Stimulated activated memory B cell treated with anti-CD40 and anti-IgM and Interleukin-4, amounts not matched to agents 10 μg/mL and 1 μg/mL and 100 μg/mL, for 72 hours (primary cell): ENCODE results near the gene LRP3.

Experiments
- ATAC-seq: fragments of 150-1000 bp; cut with Tn5 transposase; 2 replicates; pipeline ENCODE4 v1.10.0; 2021
- H3K27ac Mint-ChIP-seq: one replicate; pipeline ENCODE4 v1.8.0; 2022; ENCODE audit warnings: mild to moderate bottlenecking, mixed read lengths
- H3K27me3 Mint-ChIP-seq: one replicate; pipeline ENCODE4 v1.8.0; 2022; ENCODE audit warnings: mixed read lengths
- H3K36me3 Mint-ChIP-seq: one replicate; pipeline ENCODE4 v1.8.0; 2022; ENCODE audit warnings: mixed read lengths
- H3K4me1 Mint-ChIP-seq: one replicate; pipeline ENCODE4 v1.8.0; 2022; ENCODE audit warnings: mixed read lengths
- H3K4me3 Mint-ChIP-seq: one replicate; pipeline ENCODE4 v1.8.0; 2022; ENCODE audit warnings: mild to moderate bottlenecking, moderate library complexity, mixed read lengths
- H3K9me3 Mint-ChIP-seq: one replicate; pipeline ENCODE4 v1.8.0; 2022; ENCODE audit warnings: mixed read lengths

Gene LRP3

DNA sequence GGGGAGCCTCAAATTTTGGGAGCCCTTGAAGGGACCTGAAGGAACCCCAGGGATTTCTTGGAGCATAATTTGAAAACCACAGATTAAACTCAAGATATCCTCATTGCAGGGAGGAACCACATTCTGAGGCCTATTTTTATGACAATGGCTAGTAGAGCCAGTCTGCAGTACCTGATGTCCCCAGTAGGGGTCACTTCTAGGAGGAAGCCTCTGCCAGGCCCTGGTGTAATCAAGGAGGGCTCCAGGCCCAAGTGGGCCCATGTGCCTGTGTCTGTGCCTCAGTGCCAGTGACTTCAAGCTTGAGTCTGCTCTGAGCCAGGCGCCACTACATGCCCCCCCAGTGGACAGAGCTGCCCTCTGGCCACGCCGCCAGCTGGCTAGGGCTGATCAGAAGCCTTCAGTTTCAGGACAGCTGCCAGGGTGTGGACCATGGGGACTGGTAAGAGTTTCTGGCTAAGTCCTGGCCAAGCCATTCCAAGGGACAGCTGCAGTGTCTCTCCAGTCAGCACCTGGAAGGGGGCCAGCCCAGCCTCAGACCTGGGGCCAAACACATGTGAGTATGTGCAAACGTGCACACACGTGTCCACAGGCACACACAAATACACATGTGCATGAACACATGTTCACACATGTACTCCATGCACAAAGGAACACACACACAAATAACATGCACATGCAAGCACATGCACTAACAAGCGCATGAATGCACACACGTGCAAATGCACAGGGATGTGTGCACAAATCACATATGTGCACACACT lies 52.0 kb downstream of the LRP3 start:
- H3K27me3 Mint-ChIP-seq, result peaks cover 26% of the 10 kb centered on the region
- no peak overlapping the region for H3K4me3 Mint-ChIP-seq
- no peaks in the 10 kb centered on the region for H3K4me1 Mint-ChIP-seq
- H3K9me3 Mint-ChIP-seq, result no peaks in the 10 kb centered on the region
- H3K36me3 Mint-ChIP-seq, result no peaks in the 10 kb centered on the region
- no peak for ATAC-seq
- no peak overlapping the region for H3K27ac Mint-ChIP-seq

DNA sequence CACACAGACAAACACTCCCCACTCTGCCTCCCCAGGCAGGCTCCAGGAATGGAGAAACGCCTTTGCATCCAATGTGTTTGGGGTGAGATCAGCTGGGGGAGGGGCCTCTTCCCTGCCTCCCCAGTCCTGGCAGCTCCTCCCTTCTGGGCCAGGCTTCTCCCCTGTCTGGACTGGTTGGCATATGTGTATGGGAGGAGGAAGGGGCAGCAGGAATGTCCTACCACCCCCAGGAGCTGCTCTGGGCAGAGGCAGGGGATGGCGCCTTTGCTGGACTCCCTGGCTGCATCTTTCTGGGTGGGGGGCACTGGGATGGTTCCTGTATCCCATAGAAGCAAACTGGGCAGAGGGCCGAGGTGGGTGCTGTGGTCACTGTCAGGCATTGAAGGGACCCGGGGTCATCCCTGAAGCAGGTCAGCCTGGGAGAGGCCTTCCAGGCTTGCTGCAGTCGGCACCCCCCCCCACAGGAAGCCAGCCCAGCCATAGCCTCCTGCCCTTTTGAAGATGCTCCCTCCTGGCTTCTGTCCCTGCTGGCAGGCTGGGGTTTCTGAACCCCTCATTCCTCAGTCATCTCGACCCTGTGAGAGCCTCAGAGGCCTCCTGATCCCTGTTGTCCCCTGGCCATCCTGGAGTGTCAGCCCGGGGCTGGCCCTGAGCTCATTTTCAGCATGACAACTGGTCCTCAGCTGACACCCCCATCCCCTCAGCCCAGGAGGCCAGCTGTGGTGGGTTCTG lies 52.7 kb downstream of the LRP3 start:
- Mint-ChIP-seq H3K36me3 (no peaks in the 10 kb centered on the region), H3K4me3 (no peak overlapping the region), H3K4me1 (no peaks in the 10 kb centered on the region), H3K27ac (no peak overlapping the region), H3K9me3 (no peaks in the 10 kb centered on the region), H3K27me3 (peaks cover 26% of the 10 kb centered on the region)
- ATAC-seq, result no peak

DNA sequence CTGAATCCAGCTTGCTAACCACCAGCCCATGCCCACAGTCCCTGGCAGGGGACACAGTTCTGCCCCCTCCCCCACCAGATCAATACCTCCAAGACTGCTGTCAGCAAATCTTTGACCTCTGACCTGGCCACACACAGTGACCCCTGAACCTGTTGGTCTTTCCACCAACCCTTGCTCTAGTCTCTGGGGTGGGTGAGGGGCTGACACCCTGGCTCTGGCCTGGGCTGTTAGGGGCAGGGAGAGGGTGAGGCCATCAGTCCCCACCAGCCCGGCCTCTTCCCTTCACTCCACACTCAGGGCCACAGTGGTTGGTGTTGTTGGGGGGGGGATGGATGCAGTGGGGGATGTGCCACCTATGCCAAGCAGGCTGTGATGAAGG lies 53.3 kb downstream of the LRP3 start:
- Mint-ChIP-seq H3K9me3 (no peaks in the 10 kb centered on the region), H3K4me3 (no peak overlapping the region), H3K27me3 (peaks cover 25% of the 10 kb centered on the region), H3K27ac (no peak overlapping the region), H3K4me1 (no peaks in the 10 kb centered on the region), H3K36me3 (no peaks in the 10 kb centered on the region)
- ATAC-seq, result no peak

DNA sequence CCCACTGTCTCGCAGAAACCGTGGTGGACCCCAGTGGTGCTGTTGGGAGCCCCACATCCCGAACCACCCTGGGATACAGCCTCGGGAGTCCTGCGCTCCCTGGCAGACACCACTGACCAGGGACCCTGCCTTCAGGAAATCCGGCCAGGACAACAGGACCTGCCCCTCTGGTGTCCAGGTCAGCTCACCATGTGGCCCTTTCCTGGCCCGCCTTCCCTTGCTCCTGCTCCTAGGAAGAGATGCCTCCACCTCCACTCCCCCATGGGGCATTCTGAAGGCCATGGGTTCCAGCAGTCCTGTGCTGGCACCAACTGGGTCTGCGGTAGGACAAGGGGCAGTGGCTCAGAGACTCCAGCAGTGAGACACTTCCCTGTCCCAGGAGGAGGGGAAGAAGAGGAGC lies 54.0 kb downstream of the LRP3 start:
- ATAC-seq, result no peak
- Mint-ChIP-seq H3K27ac (no peak overlapping the region), H3K4me3 (no peak overlapping the region)

DNA sequence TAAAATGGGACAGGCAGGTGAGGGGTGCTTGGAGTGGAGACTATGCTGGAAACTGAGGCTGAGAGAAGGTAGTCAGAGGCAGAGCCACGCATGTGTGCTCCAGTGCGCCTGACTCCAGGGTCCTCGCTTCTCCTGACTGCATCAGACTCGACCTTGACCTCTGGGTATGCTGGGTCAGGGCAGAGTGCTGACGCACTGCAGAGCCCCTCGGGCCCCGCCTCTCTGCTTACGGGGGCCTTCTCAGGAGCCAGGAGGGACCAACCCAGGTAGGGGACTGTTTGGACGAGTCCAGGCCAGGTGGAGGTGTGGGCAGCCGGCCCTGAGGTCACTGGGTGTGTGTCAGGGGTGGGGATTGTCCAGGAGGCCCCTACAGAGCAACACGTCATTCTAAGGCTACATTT lies 54.4 kb downstream of the LRP3 start:
- ATAC-seq, result peak; percentile 8

More for the DNA sequence above, 54.0 kb downstream of the LRP3 start:
- Mint-ChIP-seq H3K36me3 (no peaks in the 10 kb centered on the region), H3K27me3 (peaks cover 19% of the 10 kb centered on the region), H3K4me1 (no peaks in the 10 kb centered on the region), H3K9me3 (no peaks in the 10 kb centered on the region)

DNA sequence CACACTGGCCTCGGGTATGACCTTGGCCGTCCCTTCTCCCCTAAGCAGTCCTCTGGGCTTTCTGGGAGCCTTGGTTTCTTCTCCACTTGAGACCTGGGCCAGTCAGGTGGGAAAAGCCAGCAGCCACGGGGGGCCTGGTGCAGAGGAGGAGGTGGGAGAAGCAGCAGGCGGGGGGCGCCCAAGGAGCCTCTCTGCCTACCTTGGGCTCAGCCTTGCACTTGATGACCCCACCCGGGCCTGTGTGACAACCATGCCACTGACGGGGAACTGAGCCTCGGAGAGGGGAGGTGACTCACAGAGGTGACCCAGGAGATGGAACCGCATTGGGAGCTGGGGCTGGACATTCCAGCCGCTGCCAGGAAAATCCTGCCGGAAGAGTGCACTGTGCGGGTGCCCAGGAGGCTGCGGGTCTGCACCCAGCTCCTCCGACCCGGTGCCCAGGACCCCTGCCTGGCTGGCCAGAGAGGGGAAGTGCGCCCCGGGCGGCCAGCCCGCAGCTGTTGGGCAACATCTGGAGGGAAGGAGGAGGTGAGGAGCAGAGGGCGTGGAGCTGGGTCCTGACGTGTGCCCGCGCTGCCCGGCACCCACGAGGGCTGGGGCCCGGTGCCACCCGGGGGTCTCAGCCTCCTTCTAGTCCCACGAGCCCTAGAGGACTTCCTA lies 55.0 kb downstream of the LRP3 start:
- Mint-ChIP-seq H3K36me3 (no peaks in the 10 kb centered on the region), H3K4me3 (no peak overlapping the region), H3K9me3 (no peaks in the 10 kb centered on the region), H3K27ac (no peak overlapping the region), H3K27me3 (peaks cover 10% of the 10 kb centered on the region), H3K4me1 (no peaks in the 10 kb centered on the region)
- peak; percentile 44 for ATAC-seq

More for the DNA sequence above, 54.4 kb downstream of the LRP3 start:
- H3K36me3 Mint-ChIP-seq, result no peaks in the 10 kb centered on the region
- H3K9me3 Mint-ChIP-seq, result no peaks in the 10 kb centered on the region
- peaks cover 16% of the 10 kb centered on the region for H3K27me3 Mint-ChIP-seq
- H3K4me3 Mint-ChIP-seq, result no peak overlapping the region
- H3K4me1 Mint-ChIP-seq, result no peaks in the 10 kb centered on the region
- no peak overlapping the region for H3K27ac Mint-ChIP-seq

DNA sequence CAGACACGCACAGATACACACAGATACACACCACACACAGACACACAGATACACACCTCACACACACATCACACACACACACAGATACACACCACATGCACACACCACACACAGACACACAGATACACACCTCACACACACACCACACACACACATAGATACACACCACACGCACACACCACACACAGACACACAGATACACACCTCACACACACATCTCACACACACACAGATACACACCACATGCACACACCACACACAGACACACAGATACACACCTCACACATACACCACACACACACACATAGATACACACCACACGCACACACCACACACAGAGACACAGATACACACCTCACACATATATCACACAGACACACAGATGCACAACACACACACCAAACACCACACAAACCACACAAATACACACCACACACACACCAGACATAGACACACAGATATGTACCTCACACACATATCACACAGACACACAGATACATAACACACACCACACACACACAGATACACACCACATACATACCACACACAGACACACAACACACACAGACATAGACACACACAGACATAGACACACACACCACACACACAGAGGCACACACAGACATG lies 55.7 kb downstream of the LRP3 start:
- Mint-ChIP-seq H3K4me3 (no peak overlapping the region), H3K27ac (no peak overlapping the region), H3K36me3 (no peaks in the 10 kb centered on the region), H3K4me1 (no peaks in the 10 kb centered on the region), H3K27me3 (peaks cover 5% of the 10 kb centered on the region), H3K9me3 (no peaks in the 10 kb centered on the region)
- ATAC-seq, result no peak

DNA sequence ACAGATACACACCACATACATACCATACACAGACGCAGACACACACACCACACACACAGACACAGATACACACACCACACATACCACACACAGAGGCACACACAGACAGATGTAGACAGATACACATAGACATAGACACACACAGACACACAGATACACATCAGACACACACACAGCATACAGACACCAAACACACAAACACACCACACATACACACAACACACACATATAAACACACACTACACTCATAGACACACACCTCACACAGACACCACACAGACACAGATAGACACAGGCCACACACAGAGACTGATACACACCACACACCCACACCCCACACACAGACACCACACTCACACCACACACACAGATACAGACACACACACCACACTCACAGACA lies 56.4 kb downstream of the LRP3 start:
- H3K4me3 Mint-ChIP-seq, result no peak overlapping the region
- ATAC-seq, result no peak

DNA sequence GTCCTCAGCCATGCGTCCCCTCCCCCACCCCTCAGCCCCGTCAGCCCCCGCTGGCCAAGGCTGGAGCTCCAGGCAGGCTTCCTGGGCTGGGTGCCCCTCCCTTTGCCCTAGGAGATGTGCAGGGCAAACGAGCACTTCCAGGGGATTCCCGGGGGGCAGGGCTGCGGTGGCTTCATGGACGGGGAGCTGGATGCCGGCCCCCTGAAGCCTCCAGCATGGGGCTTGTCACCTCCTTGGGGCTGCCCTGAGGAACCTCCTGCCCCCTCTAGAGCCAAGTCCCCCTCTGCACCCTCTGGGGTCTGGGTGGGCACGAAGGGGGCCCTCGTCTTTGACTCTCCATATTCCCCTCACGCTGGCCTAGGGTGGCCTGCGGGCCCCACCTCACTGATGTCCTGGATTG lies 56.9 kb downstream of the LRP3 start:
- no peak for ATAC-seq
- no peaks in the 10 kb centered on the region for H3K4me1 Mint-ChIP-seq
- H3K9me3 Mint-ChIP-seq, result no peaks in the 10 kb centered on the region
- no peaks in the 10 kb centered on the region for H3K36me3 Mint-ChIP-seq
- peaks cover 9% of the 10 kb centered on the region for H3K27me3 Mint-ChIP-seq
- H3K4me3 Mint-ChIP-seq, result no peak overlapping the region
- H3K27ac Mint-ChIP-seq, result no peak overlapping the region

More for the DNA sequence above, 56.4 kb downstream of the LRP3 start:
- Mint-ChIP-seq H3K4me1 (no peaks in the 10 kb centered on the region), H3K27ac (no peak overlapping the region), H3K9me3 (no peaks in the 10 kb centered on the region), H3K27me3 (peaks cover 8% of the 10 kb centered on the region), H3K36me3 (no peaks in the 10 kb centered on the region)

DNA sequence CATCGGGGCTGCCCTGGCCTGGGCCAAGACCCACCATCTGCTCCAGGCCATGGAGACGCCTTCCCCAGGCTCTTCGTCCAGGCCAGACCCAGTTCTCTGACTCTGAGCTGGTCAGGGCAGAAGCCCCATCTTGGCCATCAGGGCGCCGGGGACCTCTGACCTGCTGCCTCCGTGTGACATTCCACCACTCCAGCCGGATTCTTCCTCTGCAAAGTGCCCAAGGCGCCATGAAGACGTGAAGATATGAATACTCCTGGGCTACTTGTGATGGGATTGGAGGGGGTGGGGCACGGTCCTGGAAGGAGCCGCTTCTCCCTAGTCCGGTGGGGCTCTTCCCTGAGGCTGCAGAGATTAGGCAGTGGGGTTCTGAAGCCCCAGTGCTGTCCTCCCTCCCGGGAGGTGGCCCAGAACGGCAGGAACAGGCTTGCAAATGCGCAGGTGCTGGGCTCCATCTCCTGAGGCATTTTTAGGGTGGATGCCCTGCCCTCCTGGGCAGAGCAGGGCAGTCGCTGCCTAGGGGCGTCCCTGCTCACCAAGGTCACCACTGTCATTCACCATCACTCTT lies 57.5 kb downstream of the LRP3 start:
- H3K27ac Mint-ChIP-seq, result no peak overlapping the region

DNA sequence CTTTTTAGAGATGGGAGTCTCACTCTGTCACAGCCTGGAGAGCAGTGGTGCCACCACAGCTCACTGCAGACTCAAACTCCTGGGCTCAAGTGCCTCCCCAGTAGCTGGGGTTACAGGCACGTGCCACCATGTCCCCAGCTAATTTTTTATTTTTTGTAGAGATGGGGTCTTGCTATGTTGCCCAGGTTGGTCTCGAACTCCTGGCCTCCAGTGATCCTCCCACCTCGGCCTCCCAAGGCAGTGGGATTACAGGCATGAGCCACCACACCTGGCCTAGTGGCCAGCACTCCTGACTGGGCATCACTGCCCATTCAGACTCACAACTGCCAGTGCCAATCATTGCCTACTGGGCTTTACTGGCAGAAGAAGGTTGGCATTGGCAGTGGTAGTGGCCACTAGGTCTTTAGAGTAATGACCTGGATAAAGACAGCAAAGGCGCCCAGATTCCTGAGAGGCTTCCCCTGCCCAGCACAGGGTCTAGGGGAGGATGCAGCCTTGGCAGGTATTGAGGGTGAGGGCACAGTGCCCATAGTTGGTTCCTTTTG lies 58.4 kb downstream of the LRP3 start:
- H3K36me3 Mint-ChIP-seq, result no peaks in the 10 kb centered on the region

More for the DNA sequence above, 57.5 kb downstream of the LRP3 start:
- H3K9me3 Mint-ChIP-seq, result no peaks in the 10 kb centered on the region
- H3K36me3 Mint-ChIP-seq, result no peaks in the 10 kb centered on the region
- ATAC-seq, result no peak
- no peaks in the 10 kb centered on the region for H3K4me1 Mint-ChIP-seq
- H3K4me3 Mint-ChIP-seq, result no peak overlapping the region
- H3K27me3 Mint-ChIP-seq, result peaks cover 9% of the 10 kb centered on the region

DNA sequence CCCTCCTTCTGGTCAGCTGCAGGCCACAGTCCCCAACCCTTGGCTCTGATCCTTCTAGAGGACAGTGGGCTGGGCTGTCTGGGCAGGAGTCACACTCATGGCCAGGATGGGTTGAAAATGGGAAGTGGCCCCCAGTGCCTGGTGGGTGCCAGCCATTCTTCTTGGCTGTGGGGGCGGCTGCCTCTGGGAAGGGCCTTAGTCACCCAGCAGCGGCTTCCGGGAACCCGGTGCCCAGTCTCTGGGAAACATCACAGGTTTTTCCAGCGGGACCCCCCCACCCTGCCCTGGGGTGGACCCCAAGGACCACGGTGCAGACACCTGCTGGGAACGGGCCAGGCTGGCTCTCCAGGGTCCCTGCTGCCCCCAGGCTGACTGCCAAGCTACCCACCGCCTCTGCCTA lies 58.8 kb downstream of the LRP3 start:
- Mint-ChIP-seq H3K9me3 (no peaks in the 10 kb centered on the region), H3K27me3 (peaks cover 9% of the 10 kb centered on the region), H3K27ac (no peak overlapping the region), H3K4me1 (no peaks in the 10 kb centered on the region), H3K36me3 (no peaks in the 10 kb centered on the region), H3K4me3 (no peak overlapping the region)
- ATAC-seq, result no peak

More for the DNA sequence above, 58.4 kb downstream of the LRP3 start:
- Mint-ChIP-seq H3K9me3 (no peaks in the 10 kb centered on the region), H3K4me1 (no peaks in the 10 kb centered on the region), H3K27ac (no peak overlapping the region), H3K27me3 (peaks cover 9% of the 10 kb centered on the region), H3K4me3 (no peak overlapping the region)
- no peak for ATAC-seq

DNA sequence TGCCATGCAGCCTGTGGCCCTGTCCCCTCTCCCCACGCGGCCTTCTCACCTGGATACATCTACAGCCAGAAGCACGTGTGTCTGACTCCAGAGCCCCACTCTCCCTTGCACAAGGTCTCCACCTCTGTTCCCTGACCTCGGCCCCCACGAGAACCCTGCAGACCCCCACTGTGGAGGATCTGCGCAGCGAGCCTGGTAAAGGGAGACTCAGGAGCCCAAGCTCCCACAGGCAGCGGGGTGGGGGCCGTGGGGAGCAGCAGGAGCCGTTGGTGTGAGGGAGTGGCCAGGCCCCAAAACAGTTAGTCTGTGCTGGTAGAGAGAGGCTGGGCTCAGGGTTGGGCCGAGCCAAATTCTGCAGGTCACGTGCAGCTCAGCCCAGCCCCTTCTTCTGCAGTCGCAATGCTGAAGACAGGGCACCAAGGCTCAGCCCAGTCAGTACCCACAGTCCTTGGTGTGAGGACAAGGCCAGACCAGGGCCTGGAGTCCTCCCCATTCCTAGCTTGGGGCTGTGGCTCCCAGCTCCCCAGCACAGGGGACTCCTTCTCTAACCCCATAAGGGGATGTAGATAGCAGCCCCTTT lies 60.2 kb downstream of the LRP3 start:
- H3K4me3 Mint-ChIP-seq, result no peak overlapping the region
- peaks cover 12% of the 10 kb centered on the region for H3K27me3 Mint-ChIP-seq
- ATAC-seq, result no peak
- no peaks in the 10 kb centered on the region for H3K4me1 Mint-ChIP-seq
- H3K27ac Mint-ChIP-seq, result no peak overlapping the region
- H3K36me3 Mint-ChIP-seq, result no peaks in the 10 kb centered on the region
- H3K9me3 Mint-ChIP-seq, result peaks cover 3% of the 10 kb centered on the region

DNA sequence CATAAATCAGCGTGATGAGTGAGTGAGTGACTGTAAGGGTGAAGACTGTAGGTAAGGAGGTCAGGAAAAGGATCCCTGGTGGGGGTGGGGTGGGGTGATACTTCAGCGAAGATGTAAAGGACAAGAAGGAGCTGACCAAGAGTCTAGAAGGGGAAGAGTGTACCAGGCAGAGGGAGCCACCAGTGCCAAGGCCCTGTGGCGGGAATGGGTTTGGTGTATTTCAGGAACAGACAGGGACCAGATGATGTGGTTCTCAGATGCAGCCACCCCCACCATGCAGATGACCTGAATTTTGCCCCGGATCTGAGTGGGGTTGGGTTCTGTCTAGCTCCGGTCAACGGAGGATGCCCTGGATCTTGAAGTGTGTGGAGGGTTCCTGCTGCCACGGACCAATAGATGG lies 61.7 kb downstream of the LRP3 start:
- Mint-ChIP-seq H3K9me3 (peaks cover 3% of the 10 kb centered on the region), H3K27me3 (peaks cover 21% of the 10 kb centered on the region), H3K4me3 (no peak overlapping the region), H3K36me3 (no peaks in the 10 kb centered on the region), H3K27ac (no peak overlapping the region), H3K4me1 (peaks cover 3% of the 10 kb centered on the region)
- ATAC-seq, result no peak
